Nucleus accumbens (tissue), 56 donors: ENCODE measurements around the gene PIK3C2B.

Experiments
- DNase-seq, 56 donors: peaks; one replicate each; lab custom pipeline; 2025; lab: John Stamatoyannopoulos, UW

The PIK3C2B gene

DNA sequence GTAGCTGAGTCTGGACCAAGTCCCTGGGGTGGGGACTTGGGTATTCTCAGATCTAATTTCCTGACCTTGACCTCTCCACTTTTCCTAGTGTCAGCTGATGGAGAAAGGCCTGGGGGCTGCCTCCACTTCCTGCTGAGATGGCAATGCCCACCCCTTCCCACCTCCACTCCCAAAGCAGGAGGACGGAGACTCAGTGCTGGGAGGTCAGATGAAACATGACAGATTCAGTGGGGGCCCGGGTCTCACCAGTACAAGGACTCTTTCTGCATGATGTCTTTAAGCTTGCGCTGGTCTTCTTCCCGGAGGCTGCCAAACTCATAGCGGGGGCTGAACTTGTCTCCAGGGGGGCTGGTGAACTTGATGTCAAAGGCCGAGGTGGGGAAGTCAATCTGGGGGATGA lies 47.4 kb downstream of the PIK3C2B start:
- DNase-seq: no peak

DNA sequence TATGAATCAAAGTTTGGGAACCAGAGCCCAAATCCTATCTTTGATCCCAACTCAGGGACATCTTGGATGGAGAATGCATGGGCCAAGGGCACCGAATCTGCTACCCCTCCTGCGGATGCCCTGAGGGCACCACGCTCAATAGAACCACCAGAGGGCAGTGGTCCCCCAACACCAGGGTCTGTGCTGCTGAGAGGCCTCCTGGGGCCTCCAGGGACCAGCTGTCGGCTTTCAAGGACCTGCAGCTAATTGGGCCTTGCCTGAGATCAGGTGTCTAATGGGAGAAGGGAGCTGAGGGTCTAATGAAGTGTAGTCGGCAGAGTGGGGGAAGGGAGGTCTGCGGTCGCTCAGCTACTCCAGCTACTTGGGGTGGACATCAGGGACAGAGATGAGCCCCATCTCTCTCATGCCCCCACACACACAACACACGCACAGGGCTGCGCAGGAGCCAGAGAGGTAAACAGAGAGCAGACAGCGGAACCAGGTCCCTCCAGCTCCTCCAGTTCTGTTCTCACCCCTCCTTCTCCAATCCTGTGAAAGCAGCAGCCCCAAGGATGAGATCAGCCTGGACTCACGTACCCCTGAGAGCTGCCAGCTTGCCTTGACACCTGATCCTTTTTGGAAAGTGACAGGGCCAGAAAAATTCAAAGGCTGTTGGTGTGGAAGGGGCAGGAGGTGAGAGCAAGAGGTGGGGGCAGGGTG lies 48.0 kb downstream of the PIK3C2B start:
- peak in 50 of 56 donors; percentile 16 to 85 (median 58) for DNase-seq

DNA sequence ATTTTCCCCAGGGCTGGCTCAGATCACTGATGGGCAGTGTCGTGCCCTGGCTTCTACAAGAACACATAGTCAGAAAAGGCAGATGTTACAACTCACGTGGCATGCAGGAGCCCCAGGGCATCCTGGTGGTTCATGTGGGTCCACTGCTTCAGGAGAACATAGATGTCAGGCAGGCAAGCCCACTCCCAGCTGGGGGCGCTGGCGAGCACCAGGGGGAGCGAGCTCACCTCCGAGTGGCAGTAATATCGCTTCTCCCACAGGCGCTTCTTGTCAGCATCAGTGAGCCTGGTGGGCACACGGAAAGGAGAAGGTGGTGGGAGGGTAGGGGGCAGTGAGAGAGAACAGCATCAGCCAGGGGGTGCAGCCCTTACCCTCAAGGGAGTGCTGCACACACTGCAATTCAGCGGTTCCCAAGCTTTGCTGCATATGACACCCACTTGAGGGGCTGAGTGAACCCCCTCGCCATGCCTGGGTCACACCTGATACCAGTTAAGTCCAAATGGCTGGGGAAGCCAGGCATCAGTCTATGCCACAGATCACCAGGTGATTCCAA lies 48.7 kb downstream of the PIK3C2B start:
- DNase-seq: peak in 9 of 56 donors; percentile 15 to 58 (median 26)
